K562 (cell line): ENCODE data around the gene HERC3. TPM values are rescaled to one million over a fixed set of nuclear protein-coding genes. Genes with fewer than 3 reads are reported as not detected.

Source experiments
- ATAC-seq: fragments of 200-7000 bp; cut with Tn5 transposase; 3 replicates; pipeline ENCODE4 v1.9.1; 2020; ENCODE audit warnings: moderate library complexity
- BruUV-seq: library from RNA; stranded (reverse); fragments of 400-500 nt; replicated peaks from 2 replicates; lab custom pipeline; 2021; lab: Mats Ljungman, UMichigan
- CTCF ChIA-PET: fragments of 300-600 bp; formaldehyde crosslinking; extraction: SDS; loops from one replicate; lab custom pipeline; 2021; ENCODE audit warnings: low intra/inter-chr PET ratio; lab: Yijun Ruan, JAX
- POLR2A ChIA-PET: fragments of 300-600, 350-650 bp; sonication (Branson Sonifier 250); formaldehyde crosslinking; extraction: SDS; loops from one replicate; lab custom pipeline; 2021; ENCODE audit warnings: antibody characterized with exemption, inconsistent platforms; lab: Yijun Ruan, JAX
- DNase-seq, 4 experiments: peaks; one replicate each; pipeline versions ENCODE4 v3.0.0 to v3.0.0-alpha.2; 2011 to 2018; ENCODE audit warnings: low spot score in 3 of 4, mixed read lengths in 3 of 4; ENCODE audit errors: extremely low read depth in 1 of 4
- FAIRE-seq: peaks from 2 replicates; lab custom pipeline; 2011; peaks lifted over from hg19 to GRCh38; lab: Jason Lieb, UNC
- H2AFZ ChIP-seq: 2 replicates; pipeline ENCODE4 v1.6.0; 2011; ENCODE audit warnings: low read depth, low read length, control low read depth, inconsistent platforms
- H3K27ac ChIP-seq: fragments of 200-600 bp; 3 replicates; pipeline ENCODE4 v1.8.0; 2011; ENCODE audit warnings: low read depth, mild to moderate bottlenecking, control low read depth, inconsistent platforms, low read length, moderate library complexity, mixed read lengths; ENCODE audit errors: extremely low read depth
- H3K27me3 ChIP-seq, 2 experiments: fragments of 300-600 bp in 1 of 2; 2 replicates in 1 of 2; 3 replicates in 1 of 2; pipeline versions ENCODE4 v1.6.0 to v1.8.0; 2011; ENCODE audit warnings: inconsistent platforms in 2 of 2, low read length in 2 of 2, mild to moderate bottlenecking in 1 of 2, mixed read lengths in 1 of 2, moderate library complexity in 1 of 2; ENCODE audit not compliant: control insufficient read depth in 2 of 2, insufficient read depth in 2 of 2
- H3K36me3 ChIP-seq: fragments of 300-600 bp; 3 replicates; pipeline ENCODE4 v1.8.0; 2011; ENCODE audit warnings: mild to moderate bottlenecking, low read length, inconsistent platforms; ENCODE audit not compliant: control insufficient read depth, insufficient read depth
- H3K4me1 ChIP-seq, 2 experiments: fragments of 200-600 bp in 1 of 2; replicated peaks in 1 of 2; 2 replicates in 1 of 2; 3 replicates in 1 of 2; pipeline versions ENCODE4 v1.5.1 to v1.8.0; 2011; ENCODE audit warnings: inconsistent platforms in 2 of 2, low read length in 2 of 2, mild to moderate bottlenecking in 1 of 2, mixed read lengths in 1 of 2, moderate library complexity in 1 of 2; ENCODE audit not compliant: control insufficient read depth in 2 of 2, insufficient read depth in 2 of 2
- H3K4me2 ChIP-seq: 2 replicates; pipeline ENCODE4 v1.6.1; 2011; ENCODE audit warnings: low read length, control low read depth, inconsistent platforms, mixed read lengths; ENCODE audit not compliant: insufficient read depth
- H3K4me3 ChIP-seq: fragments of 200-600 bp; sonication (generic), shearing (Covaris generic); 2 replicates; pipeline ENCODE4 v1.5.1; 2016; ENCODE audit warnings: control low read depth, inconsistent platforms
- H3K79me2 ChIP-seq: fragments of 200-600 bp; 3 replicates; pipeline ENCODE4 v1.8.0; 2011; ENCODE audit warnings: low read length, inconsistent platforms; ENCODE audit not compliant: control insufficient read depth, insufficient read depth
- H3K9ac ChIP-seq, 2 experiments: 2 replicates each; pipeline versions ENCODE4 v1.6.0 to v1.6.1; 2011; ENCODE audit warnings: low read depth in 2 of 2, low read length in 2 of 2, control low read depth in 1 of 2, inconsistent platforms in 1 of 2, mild to moderate bottlenecking in 1 of 2, mixed read lengths in 1 of 2; ENCODE audit not compliant: insufficient read depth in 1 of 2
- H3K9me1 ChIP-seq: one replicate; pipeline ENCODE4 v1.6.0; 2011; ENCODE audit warnings: inconsistent platforms, mild to moderate bottlenecking, low read length, moderate library complexity; ENCODE audit not compliant: control insufficient read depth, insufficient read depth
- H3K9me3 ChIP-seq: replicated peaks from 2 replicates; pipeline ENCODE4 v1.5.1; 2011; ENCODE audit warnings: low read depth, low read length, inconsistent platforms; ENCODE audit not compliant: control insufficient read depth, insufficient read depth
- H4K20me1 ChIP-seq: replicated peaks from 2 replicates; pipeline ENCODE4 v1.6.1; 2011; ENCODE audit warnings: low read length, inconsistent platforms, mixed read lengths; ENCODE audit not compliant: control insufficient read depth, insufficient read depth
- BACH1 ChIP-seq: fragments of 200-800 bp; sonication (Bioruptor generic); IDR thresholded peaks from 2 replicates; pipeline ENCODE4 v1.6.1; 2016; ENCODE audit warnings: missing genetic modification characterization, missing compliant biosample characterization
- CBX1 ChIP-seq: sonication (generic); IDR thresholded peaks from 2 replicates; pipeline ENCODE4 v1.6.1; 2016; ENCODE audit warnings: antibody characterized with exemption, low read depth, mild to moderate bottlenecking
- CEBPZ ChIP-seq: fragments of 150-350 bp; IDR thresholded peaks from 2 replicates; pipeline ENCODE4 v1.6.1; 2014; ENCODE audit warnings: low read depth, mild to moderate bottlenecking, low read length, borderline replicate concordance
- KLF13 ChIP-seq: fragments of 450-650 bp; IDR thresholded peaks from 2 replicates; pipeline ENCODE4 v1.6.1; 2016; ENCODE audit warnings: missing genetic modification characterization, low read depth, mild to moderate bottlenecking, missing compliant biosample characterization, moderate library complexity, borderline replicate concordance
- MEF2A ChIP-seq: IDR thresholded peaks from 2 replicates; pipeline ENCODE4 v1.6.1; 2011; ENCODE audit warnings: low read depth, mild to moderate bottlenecking, low read length, moderate library complexity; ENCODE audit not compliant: control insufficient read depth
- NFE2 ChIP-seq: IDR thresholded peaks from 2 replicates; pipeline ENCODE4 v1.6.1; 2014; ENCODE audit warnings: antibody characterized with exemption, low read depth
- TAF7 ChIP-seq: fragments of 450-650 bp; IDR thresholded peaks from 2 replicates; pipeline ENCODE4 v1.6.1; 2016; ENCODE audit warnings: missing genetic modification characterization, missing compliant biosample characterization
- TCF3 ChIP-seq: sonication (generic); formaldehyde crosslinking; IDR thresholded peaks from 2 replicates; pipeline ENCODE4 v1.4.0; 2020; ENCODE audit warnings: mild to moderate bottlenecking, missing genetic modification reagents
- ZNF24 ChIP-seq: fragments of 450-650 bp; IDR thresholded peaks from 2 replicates; pipeline ENCODE4 v1.6.1; 2016
- ZNF551 ChIP-seq: fragments of 250-450 bp; sonication (Bioruptor Pico); IDR thresholded peaks from 2 replicates; pipeline ENCODE4 v1.5.0; 2021; ENCODE audit warnings: mild to moderate bottlenecking, moderate library complexity
- whole genome bisulfite sequencing: fragments of 100-300 bp; shearing (Covaris generic); methylation state at CpG from one replicate; pipeline ENCODE4 v1.1.6; 2016; ENCODE audit warnings: low coverage, mixed read lengths; ENCODE audit not compliant: insufficient coverage; ENCODE audit errors: missing lambda C conversion rate; 5-methylcytosine and 5-hydroxymethylcytosine counted together
- in situ Hi-C: fragments of 300-500 bp; cut with MboI; formaldehyde crosslinking; loops from 4 replicates; pipeline ENCODE4 v1.15.0; 2018; ENCODE audit warnings: inconsistent platforms, mixed read lengths
- intact Hi-C: fragments of 100-400 bp; cut with micrococcal nuclease; formaldehyde crosslinking; loops from 2 replicates; pipeline ENCODE4 v1.14.2; 2022
- polyA plus RNA-seq, 8 experiments: library from polyadenylated mRNA; depleted of rRNA in 4 of 8; stranded (reverse) in 5 of 8; unstranded in 3 of 8; fragments of >200 nt; fragmentation: Nextera tagmentation in 2 of 8; fragmentation: Illumina TruSeq in 1 of 8; extraction: Ambion mirVana in 2 of 8; extraction: Trizol in 1 of 8; gene quantifications; 2 replicates each; pipeline versions ENCODE4 v1.2.1 to v1.2.3, GENCODE V29; 2011 to 2014; ENCODE audit warnings: inconsistent platforms in 1 of 8, missing spikeins in 1 of 8
- total RNA-seq, 7 experiments: library from RNA; depleted of rRNA in 6 of 7; stranded (reverse); fragments of >200 nt in 6 of 7; fragmentation: Illumina TruSeq in 2 of 7; extraction: Trizol in 2 of 7; gene quantifications; 2 replicates each; pipeline versions ENCODE4 v1.2.1 to v1.2.3, GENCODE V29; 2011 to 2021; ENCODE audit warnings: low replicate concordance in 1 of 7
- TF ChIP-seq, protein P1 (sequence below): fragments of 450-650 bp; formaldehyde crosslinking; IDR thresholded peaks from 2 replicates; pipeline ENCODE4 v1.4.0; 2022; ENCODE audit warnings: missing genetic modification characterization
- TF ChIP-seq, protein P2 (sequence below): fragments of 450-650 bp; IDR thresholded peaks from 2 replicates; pipeline ENCODE4 v1.6.1; 2018; ENCODE audit warnings: mild to moderate bottlenecking, low read depth; ENCODE audit not compliant: partially characterized antibody
- TF ChIP-seq, protein P3 (sequence below): IDR thresholded peaks from 2 replicates; pipeline ENCODE4 v1.6.1; 2011; ENCODE audit warnings: borderline replicate concordance, low read depth, mild to moderate bottlenecking, moderate library complexity, low read length; ENCODE audit not compliant: insufficient read depth, poor library complexity, severe bottlenecking
- TF ChIP-seq, protein P4 (sequence below): sonication (generic); formaldehyde crosslinking; IDR thresholded peaks from 2 replicates; pipeline ENCODE4 v1.8.0; 2022; ENCODE audit warnings: mild to moderate bottlenecking, missing genetic modification reagents

Gene HERC3
- total and polyA plus RNA-seq, 9 of the 15 experiments (the other 6 are each of a cell fraction or from before 2014, with no cell fraction given), result 1.8 to 13.1 (median 7.6) TPM

- BruUV-seq, result no TSS peak
- Histone ChIP-seq H3K9ac (no peak overlapping the region), H3K9me3 (no peaks in the 10 kb centered on the region), H2AFZ (no peak overlapping the region), H3K27ac (no peak overlapping the region), H4K20me1 (no peaks in the 10 kb centered on the region), H3K4me3 (no peak overlapping the region), H3K79me2 (no peaks in the 10 kb centered on the region), H3K4me1 (peaks cover 0 to 15% of the 10 kb centered on the region in 2 experiments; a peak in 3 of 5 replicates), H3K27me3 (no peaks in the 10 kb centered on the region), H3K4me2 (no peak overlapping the region), H3K9me1 (no peaks in the 10 kb centered on the region), H3K36me3 (peaks cover 3% of the 10 kb centered on the region; the same call in 1 of the 3 replicates)
- intact Hi-C loops (no loop called here), in situ Hi-C loops (no loop called here)
- no peak for FAIRE-seq
- ATAC-seq, result no peak
- ChIA-PET CTCF (no interaction called here), POLR2A (no interaction called here)
- 39% methylated on average over 1 of the region's 1 CpG for WGBS
- no peak for DNase-seq
- TF ChIP-seq ZNF24 (no peak), BACH1 (tag) (no peak), CBX1 (no peak), CEBPZ (no peak), ZNF551 (CRISPR knock-in tag) (no peak), TCF3 (CRISPR knock-in tag) (no peak), MEF2A (no peak), KLF13 (tag) (no peak), NFE2 (no peak), TAF7 (tag) (no peak)
- TF ChIP-seq, protein P1, sequence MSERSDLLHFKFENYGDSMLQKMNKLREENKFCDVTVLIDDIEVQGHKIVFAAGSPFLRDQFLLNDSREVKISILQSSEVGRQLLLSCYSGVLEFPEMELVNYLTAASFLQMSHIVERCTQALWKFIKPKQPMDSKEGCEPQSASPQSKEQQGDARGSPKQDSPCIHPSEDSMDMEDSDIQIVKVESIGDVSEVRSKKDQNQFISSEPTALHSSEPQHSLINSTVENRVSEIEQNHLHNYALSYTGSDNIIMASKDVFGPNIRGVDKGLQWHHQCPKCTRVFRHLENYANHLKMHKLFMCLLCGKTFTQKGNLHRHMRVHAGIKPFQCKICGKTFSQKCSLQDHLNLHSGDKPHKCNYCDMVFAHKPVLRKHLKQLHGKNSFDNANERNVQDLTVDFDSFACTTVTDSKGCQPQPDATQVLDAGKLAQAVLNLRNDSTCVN (CRISPR knock-in tag), result no peak
- TF ChIP-seq, protein P2, sequence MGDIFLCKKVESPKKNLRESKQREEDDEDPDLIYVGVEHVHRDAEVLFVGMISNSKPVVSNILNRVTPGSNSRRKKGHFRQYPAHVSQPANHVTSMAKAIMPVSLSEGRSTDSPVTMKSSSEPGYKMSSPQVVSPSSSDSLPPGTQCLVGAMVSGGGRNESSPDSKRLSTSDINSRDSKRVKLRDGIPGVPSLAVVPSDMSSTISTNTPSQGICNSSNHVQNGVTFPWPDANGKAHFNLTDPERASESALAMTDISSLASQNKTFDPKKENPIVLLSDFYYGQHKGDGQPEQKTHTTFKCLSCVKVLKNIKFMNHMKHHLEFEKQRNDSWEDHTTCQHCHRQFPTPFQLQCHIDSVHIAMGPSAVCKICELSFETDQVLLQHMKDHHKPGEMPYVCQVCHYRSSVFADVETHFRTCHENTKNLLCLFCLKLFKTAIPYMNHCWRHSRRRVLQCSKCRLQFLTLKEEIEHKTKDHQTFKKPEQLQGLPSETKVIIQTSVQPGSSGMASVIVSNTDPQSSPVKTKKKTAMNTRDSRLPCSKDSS, result no peak
- TF ChIP-seq, protein P3, sequence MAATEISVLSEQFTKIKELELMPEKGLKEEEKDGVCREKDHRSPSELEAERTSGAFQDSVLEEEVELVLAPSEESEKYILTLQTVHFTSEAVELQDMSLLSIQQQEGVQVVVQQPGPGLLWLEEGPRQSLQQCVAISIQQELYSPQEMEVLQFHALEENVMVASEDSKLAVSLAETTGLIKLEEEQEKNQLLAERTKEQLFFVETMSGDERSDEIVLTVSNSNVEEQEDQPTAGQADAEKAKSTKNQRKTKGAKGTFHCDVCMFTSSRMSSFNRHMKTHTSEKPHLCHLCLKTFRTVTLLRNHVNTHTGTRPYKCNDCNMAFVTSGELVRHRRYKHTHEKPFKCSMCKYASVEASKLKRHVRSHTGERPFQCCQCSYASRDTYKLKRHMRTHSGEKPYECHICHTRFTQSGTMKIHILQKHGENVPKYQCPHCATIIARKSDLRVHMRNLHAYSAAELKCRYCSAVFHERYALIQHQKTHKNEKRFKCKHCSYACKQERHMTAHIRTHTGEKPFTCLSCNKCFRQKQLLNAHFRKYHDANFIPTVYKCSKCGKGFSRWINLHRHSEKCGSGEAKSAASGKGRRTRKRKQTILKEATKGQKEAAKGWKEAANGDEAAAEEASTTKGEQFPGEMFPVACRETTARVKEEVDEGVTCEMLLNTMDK, result no peak
- TF ChIP-seq, protein P4, sequence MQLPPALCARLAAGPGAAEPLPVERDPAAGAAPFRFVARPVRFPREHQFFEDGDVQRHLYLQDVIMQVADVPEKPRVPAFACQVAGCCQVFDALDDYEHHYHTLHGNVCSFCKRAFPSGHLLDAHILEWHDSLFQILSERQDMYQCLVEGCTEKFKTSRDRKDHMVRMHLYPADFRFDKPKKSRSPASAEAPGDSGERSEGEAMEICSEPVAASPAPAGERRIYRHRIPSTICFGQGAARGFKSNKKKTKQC, result no peak
These were observed 7.4 kb downstream of the HERC3 start for GRCh38 chr4:88599714-88600113.
